HG03103 (cell line): Measurements from ENCODE around the gene KRTAP5-11.
"Not testable (repeated sequence)": the region's sequence is repeated elsewhere in the genome, so short reads cannot be mapped to it uniquely, and the experiment has no call there.

ENCODE experiments used
- ATAC-seq: cut with Tn5 transposase; IDR thresholded peaks from one replicate; pipeline ENCODE4 v1.9.1; 2021; ENCODE audit warnings: low read depth; ENCODE audit not compliant: unreplicated experiment

The KRTAP5-11 gene

GRCh38 chr11:71558996-71559395 is 23.7 kb downstream of the KRTAP5-11 start:
- no peak for ATAC-seq

GRCh38 chr11:71557257-71557656 is 25.4 kb downstream of the KRTAP5-11 start:
- ATAC-seq: no peak

DNA sequence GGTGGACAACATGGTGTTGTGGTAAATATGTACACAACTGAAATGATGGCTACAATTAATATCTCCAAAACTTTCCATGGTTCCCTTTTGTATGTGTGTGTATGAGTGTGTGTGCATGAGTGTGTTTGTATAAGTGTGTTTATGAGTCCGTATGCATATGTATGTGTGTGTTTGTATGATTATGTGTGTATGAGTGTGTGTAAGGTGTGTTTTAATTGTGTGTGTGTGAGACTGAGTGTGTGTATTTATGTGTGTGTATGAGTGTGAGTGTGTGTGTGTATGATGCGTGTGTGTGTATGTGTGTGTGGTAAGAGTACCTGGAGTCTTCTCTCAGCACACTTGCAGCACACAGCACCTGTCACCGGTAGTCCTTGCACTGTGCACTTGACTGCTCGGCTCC is 26.7 kb downstream of the KRTAP5-11 start:
- ATAC-seq: no peak

GRCh38 chr11:71555508-71555907 is 27.2 kb downstream of the KRTAP5-11 start:
- no peak for ATAC-seq

DNA sequence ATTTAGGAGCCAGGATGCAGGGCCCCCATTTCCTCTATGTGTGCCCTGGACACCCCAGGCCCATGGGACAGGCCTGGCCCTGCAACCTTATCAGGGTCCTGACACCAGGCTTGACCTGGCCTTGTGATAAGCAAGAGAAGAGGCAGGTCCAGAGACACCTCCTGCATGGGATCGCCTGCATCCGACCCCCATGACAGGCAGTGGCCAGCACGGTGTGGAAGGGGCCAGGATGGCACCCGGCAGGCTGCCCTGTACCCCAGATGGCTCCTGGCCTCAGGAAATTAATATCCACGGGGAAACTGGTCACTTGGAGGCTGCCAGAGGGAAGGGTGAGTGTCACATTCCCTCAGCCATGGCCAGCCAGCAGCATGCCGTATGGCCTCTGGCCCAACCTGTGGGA is 27.7 kb downstream of the KRTAP5-11 start:
- no peak for ATAC-seq

- no peak for ATAC-seq
These were observed 31.0 kb downstream of the KRTAP5-11 start for GRCh38 chr11:71551711-71552110.

DNA sequence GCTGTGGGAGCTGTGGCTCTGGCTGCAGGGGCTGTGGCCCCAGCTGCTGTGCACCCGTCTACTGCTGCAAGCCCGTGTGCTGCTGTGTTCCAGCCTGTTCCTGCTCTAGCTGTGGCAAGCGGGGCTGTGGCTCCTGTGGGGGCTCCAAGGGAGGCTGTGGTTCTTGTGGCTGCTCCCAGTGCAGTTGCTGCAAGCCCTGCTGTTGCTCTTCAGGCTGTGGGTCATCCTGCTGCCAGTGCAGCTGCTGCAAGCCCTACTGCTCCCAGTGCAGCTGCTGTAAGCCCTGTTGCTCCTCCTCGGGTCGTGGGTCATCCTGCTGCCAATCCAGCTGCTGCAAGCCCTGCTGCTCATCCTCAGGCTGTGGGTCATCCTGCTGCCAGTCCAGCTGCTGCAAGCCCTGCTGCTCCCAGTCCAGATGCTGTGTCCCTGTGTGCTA is 33.9 kb downstream of the KRTAP5-11 start:
- no peak for ATAC-seq

DNA sequence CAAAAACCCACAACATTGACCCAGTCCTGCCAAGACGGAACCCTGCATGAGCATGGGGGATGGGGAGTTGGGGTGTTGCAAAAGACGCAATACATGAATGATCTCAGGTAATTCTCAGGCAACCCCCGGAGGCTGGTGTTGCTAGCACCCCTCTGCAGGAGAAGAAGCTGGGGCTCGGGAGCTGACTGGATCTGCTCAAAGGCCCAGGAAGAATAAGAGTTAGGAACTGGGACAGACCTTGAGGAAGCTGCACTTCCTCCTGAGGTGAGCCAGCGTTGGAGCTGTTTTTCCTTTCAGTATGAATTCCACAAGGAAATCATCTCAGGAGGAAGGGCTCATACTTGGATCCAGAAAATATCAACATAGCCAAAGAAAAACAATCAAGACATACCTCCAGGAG is 34.6 kb downstream of the KRTAP5-11 start, which contains the start of gene KRTAP5-9:
KRTAP5-9 (plus strand) TSS at position 301 of the 400 bp plus-strand sequence. CDS start 238 bp downstream, outside the sequence.
- no peak for ATAC-seq

DNA sequence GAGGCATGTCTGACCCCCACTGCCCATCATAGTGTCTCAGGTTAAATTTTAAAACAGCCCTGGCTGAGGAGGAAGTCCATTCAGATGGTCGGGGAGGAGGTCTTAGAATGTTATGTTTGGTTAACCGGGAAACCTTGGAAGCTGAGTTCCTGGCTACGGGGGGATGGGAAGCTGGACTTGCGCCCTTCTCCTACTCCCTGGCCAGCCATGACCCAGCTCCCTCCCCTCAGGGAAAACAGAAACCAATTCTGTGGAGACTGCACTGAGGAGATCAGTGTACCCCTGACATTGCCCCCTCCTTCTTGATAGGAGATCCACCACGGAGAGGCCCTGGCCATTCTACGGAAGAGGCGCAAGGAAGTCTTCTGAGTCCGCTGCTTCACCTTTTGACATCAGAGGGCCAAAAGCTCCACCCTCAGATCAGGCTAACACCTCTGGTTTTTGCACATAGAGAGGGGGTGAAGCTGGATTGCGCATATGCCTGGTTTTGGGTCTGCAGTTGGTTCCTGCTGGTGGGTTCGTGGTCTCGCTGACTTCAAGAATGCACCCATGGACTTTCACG is 37.2 kb downstream of the KRTAP5-11 start:
- no peak for ATAC-seq

DNA sequence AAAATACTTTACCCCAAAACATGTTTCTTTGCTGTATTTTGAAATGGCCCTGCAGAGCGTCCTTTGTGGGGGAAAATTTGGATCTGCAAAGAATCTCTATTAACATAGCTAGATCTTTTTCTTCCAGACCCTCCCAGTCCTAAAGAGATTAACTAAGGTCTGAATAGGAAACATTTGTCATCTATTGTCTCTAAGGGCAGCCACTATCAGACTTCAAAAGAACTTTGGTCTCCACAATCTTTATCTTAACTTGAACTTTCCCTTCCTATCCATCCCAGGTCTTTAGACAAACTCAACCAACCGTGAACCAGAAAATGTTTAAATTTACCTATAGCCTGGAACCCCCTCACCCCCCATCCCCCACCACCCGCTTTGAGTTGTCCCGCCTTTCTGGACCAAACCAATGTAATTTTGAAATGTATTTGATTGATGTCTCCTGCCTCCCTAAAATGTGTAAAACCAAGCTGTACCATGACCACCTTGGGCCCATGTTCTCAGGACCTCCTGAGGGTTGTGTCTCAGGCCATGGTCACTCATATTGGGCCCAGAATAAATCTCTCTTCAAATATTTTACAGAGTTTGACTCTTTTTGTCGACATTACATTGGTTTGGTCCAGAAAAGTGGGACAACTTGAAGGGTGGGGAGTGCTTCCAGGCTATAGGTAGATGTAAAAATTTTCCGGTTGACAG is 38.0 kb downstream of the KRTAP5-11 start:
- ATAC-seq: no peak

DNA sequence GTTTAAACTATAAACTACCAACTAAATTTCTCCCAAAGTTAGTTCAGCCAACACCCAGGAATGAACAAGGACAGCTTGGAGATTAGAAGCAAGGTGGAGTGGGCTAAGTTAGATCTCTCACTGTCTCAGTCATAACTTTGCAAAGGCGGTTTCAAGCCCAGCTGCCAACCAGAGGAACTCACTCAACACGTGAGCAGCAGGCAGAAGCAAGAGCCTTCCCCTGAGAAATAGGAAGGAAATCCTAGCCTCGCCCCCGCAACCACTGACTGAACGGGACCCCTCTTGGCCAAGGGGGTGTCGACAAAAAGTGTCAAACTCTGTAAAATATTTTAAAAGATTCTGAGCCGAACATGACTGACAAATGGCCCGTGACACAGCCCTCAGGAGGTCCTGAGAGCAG is 38.8 kb downstream of the KRTAP5-11 start:
- no peak for ATAC-seq

GRCh38 chr11:71542879-71543777 is 39.5 kb downstream of the KRTAP5-11 start:
- ATAC-seq: no peak

DNA sequence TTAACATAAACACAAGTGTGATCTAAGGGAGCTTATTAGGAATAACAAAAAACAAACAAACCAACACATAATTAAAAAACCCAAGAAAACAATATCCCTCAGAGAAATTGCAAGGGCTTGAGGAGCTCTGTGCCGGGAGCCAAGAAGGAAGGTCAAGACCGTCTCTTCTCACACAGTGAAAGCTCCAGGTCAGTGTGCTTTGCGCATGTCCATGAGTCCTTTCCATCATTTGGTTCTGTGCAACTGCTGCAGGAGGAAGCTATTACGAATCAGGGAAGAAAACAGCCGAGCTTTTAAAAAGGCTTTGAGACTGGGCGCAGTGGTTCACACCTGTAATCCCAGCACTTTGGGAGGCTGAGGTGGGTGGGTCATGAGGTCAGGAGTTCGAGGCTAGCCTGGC is 40.3 kb downstream of the KRTAP5-11 start:
- ATAC-seq: no peak

- not testable (repeated sequence) for ATAC-seq
These were observed 42.0 kb downstream of the KRTAP5-11 start for GRCh38 chr11:71540521-71541304.

- not testable (repeated sequence) for ATAC-seq
These were observed 42.7 kb downstream of the KRTAP5-11 start for GRCh38 chr11:71539971-71540370.

- ATAC-seq: no peak
These were observed 43.7 kb downstream of the KRTAP5-11 start for GRCh38 chr11:71539017-71539416.

GRCh38 chr11:71538666-71538990 is 44.0 kb downstream of the KRTAP5-11 start:
- ATAC-seq: no peak

- not testable (repeated sequence) for ATAC-seq
These were observed 44.6 kb downstream of the KRTAP5-11 start, which contains the start of gene KRTAP5-8 for GRCh38 chr11:71537977-71538665. KRTAP5-8 (plus strand) TSS chr11:71538025; CDS start chr11:71538056, 31 bp downstream.

DNA sequence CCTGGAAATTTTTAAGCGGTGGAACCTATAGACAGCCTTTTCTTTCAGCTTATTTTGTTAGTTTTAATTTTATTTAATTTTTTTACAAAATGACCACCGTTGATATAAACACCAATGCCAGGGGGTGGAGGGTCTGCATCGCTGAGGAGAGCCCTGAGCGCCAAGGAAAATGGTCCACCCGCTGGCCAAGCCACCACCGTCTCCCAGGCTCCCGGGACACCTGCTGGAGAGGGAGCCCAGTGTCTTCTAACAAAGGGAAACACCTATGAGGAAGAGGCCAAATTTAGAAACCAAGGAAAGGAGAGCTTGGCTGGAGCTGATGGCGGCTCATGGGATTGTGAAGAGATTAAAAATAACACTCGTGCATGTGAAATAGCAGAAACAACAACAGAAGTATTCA is 45.1 kb downstream of the KRTAP5-11 start:
- ATAC-seq: no peak

DNA sequence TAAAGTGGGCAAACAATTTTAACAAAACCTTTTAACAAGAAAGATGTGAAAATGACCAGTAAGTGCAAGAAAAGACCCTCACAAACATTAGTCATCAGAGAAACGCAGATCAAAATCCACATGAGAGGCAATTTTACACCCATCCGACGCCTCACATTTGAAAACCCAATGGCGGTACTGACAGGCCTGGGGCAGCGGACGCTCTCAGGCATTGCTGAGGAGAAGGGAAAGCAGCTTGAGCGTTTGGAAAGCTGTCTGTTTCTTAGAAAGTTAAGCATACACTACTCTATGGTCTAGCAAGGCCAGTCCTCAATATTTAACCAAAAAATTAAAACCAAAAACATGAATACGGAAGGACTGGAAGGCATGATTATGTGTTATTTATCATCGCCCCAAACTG is 46.9 kb downstream of the KRTAP5-11 start:
- no peak for ATAC-seq
